ENCODE results near the gene USP53.
"Not testable (repeated sequence)": the region's sequence is repeated elsewhere in the genome, so short reads cannot be mapped to it uniquely, and the experiment has no call there.

The USP53 gene

GRCh38 chr4:119315036-119315435, 102.5 kb downstream of the USP53 start:
- DNase-seq (ENCODE audit: low read depth in 2 of 2) = no peak

GRCh38 chr4:119317990-119318389, 105.5 kb downstream of the USP53 start:
- DNase-seq (ENCODE audit: low read depth in 2 of 2) = no peak

- no peak for DNase-seq (ENCODE audit: low read depth in 2 of 2)
Observed at GRCh38 chr4:119321921-119322687, 109.6 kb downstream of the USP53 start, which contains the start of gene FABP2. Gene FABP2, minus strand, starts transcription at chr4:119322138. Its CDS starts 36 bp downstream, at chr4:119322102.

GRCh38 chr4:119328695-119329094, 116.2 kb downstream of the USP53 start:
- DNase-seq (ENCODE audit: low read depth in 2 of 2) = no peak

GRCh38 chr4:119329835-119330620, 117.5 kb downstream of the USP53 start:
- no peak for DNase-seq (ENCODE audit: low read depth in 2 of 2)

- not testable (repeated sequence) for DNase-seq (ENCODE audit: low read depth in 2 of 2)
Observed at GRCh38 chr4:119336332-119336979, 123.9 kb downstream of the USP53 start.

- DNase-seq (ENCODE audit: low read depth in 2 of 2) = no peak
Observed at GRCh38 chr4:119337010-119337409, 124.5 kb downstream of the USP53 start.

- not testable (repeated sequence) for DNase-seq (ENCODE audit: low read depth in 2 of 2)
Observed at GRCh38 chr4:119339895-119340294, 127.4 kb downstream of the USP53 start.

GRCh38 chr4:119343293-119343692, 130.8 kb downstream of the USP53 start:
- DNase-seq (ENCODE audit: low read depth in 2 of 2) = not testable (repeated sequence)
